ENCODE measurements around the gene TFPI. TPM values are rescaled to one million over a fixed set of nuclear protein-coding genes. Genes with fewer than 3 reads are reported as not detected.

TFPI gene
- total and polyA plus RNA-seq, 10 of the 15 experiments (the other 5 are each of a cell fraction or from before 2014, with no cell fraction given): 0.07 to 0.59 (median 0.34) TPM

DNA sequence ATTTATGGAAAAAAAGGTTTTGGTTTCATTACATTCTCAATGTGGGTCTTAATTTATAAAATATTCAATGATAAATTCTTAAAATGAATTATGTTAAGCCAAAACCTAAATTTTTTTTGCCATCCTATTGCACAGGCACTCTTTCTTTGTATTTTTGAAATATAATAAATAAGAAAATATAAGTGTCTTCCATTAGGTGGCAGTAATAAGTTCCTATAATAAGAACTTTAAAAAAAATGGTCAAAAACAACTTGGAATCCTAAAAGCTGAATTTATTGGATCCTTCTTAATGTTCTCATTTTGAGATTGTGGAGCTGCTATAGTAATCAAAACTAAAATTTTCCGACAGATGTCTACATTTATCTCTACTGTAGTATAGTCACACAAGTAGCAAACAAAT, 111.9 kb downstream of the TFPI start:
- Histone ChIP-seq H2AFZ (ENCODE audit: control insufficient read depth, low read depth, low read length) (no peak overlapping the region), H3K36me3 (ENCODE audit: control insufficient read depth in 2 of 2, insufficient read depth in 2 of 2, low read length in 1 of 2) (no peaks in the 10 kb centered on the region), H3K4me3 (no peak overlapping the region), H3K4me2 (ENCODE audit: control insufficient read depth, insufficient read depth) (no peak overlapping the region), H4K20me1 (ENCODE audit: control insufficient read depth, insufficient read depth) (no peaks in the 10 kb centered on the region), H3K27ac (ENCODE audit: control insufficient read depth, insufficient read depth) (no peak overlapping the region), H3K79me2 (ENCODE audit: control insufficient read depth, insufficient read depth, low read length) (no peaks in the 10 kb centered on the region), H3K9ac (ENCODE audit: control insufficient read depth, insufficient read depth, low read length) (no peak overlapping the region), H3K27me3 (replicated peaks in 1 of 2; ENCODE audit: control insufficient read depth in 2 of 2, insufficient read depth in 2 of 2, low read length in 1 of 2) (no peaks in the 10 kb centered on the region), H3K4me1 (ENCODE audit: control insufficient read depth, insufficient read depth, low read length) (no peaks in the 10 kb centered on the region), H3K9me3 (replicated peaks; ENCODE audit: control insufficient read depth, insufficient read depth, low read length) (no peaks in the 10 kb centered on the region)
- no TSS peak for BruUV-seq (replicated peaks)
- no peak for DNase-seq (ENCODE audit: low read depth, low spot score)
- 45% methylated on average over 1 of the region's 1 CpG for WGBS (ENCODE audit: insufficient coverage, insufficient replicate concordance, low lambda C conversion rate, missing lambda C conversion rate)
- RAD21 ChIA-PET (ENCODE audit: unreplicated experiment): interaction anchor here (0.8 kb wide), 1 partner anchor 580 kb away, joined by 3 read pairs; no protein-coding TSS in a partner anchor
- ATAC-seq: no peak
- intact Hi-C loops (cut with micrococcal nuclease; ENCODE audit: unreplicated experiment): loop anchor here (10.0 kb wide), 1 partner anchor 388 kb away; no protein-coding TSS in a partner anchor
- no peak for FAIRE-seq
- in situ Hi-C loops (cut with MboI): loop anchor here (10.0 kb wide), 1 partner anchor 298 kb away; no protein-coding TSS in a partner anchor
- SMC1A ChIA-PET (ENCODE audit: uncharacterized antibody, unreplicated experiment): interaction anchor here (0.9 to 1.5 kb wide), 2 partner anchors 8 to 9 kb away, joined by 3 read pairs; no protein-coding TSS in a partner anchor
- POLR2A ChIA-PET: no interaction called here
- CTCF ChIA-PET: interaction anchor here (0.6 to 2.4 kb wide), 4 partner anchors 9 to 1705 kb away, joined by 3 to 8 read pairs (median 4); no protein-coding TSS in a partner anchor
- TF ChIP-seq, protein P1, sequence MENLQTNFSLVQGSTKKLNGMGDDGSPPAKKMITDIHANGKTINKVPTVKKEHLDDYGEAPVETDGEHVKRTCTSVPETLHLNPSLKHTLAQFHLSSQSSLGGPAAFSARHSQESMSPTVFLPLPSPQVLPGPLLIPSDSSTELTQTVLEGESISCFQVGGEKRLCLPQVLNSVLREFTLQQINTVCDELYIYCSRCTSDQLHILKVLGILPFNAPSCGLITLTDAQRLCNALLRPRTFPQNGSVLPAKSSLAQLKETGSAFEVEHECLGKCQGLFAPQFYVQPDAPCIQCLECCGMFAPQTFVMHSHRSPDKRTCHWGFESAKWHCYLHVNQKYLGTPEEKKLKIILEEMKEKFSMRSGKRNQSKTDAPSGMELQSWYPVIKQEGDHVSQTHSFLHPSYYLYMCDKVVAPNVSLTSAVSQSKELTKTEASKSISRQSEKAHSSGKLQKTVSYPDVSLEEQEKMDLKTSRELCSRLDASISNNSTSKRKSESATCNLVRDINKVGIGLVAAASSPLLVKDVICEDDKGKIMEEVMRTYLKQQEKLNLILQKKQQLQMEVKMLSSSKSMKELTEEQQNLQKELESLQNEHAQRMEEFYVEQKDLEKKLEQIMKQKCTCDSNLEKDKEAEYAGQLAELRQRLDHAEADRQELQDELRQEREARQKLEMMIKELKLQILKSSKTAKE (IDR thresholded peaks at IDR 0.05; ENCODE audit: low read depth, poor library complexity, severe bottlenecking): no peak
- TF ChIP-seq, protein P2, sequence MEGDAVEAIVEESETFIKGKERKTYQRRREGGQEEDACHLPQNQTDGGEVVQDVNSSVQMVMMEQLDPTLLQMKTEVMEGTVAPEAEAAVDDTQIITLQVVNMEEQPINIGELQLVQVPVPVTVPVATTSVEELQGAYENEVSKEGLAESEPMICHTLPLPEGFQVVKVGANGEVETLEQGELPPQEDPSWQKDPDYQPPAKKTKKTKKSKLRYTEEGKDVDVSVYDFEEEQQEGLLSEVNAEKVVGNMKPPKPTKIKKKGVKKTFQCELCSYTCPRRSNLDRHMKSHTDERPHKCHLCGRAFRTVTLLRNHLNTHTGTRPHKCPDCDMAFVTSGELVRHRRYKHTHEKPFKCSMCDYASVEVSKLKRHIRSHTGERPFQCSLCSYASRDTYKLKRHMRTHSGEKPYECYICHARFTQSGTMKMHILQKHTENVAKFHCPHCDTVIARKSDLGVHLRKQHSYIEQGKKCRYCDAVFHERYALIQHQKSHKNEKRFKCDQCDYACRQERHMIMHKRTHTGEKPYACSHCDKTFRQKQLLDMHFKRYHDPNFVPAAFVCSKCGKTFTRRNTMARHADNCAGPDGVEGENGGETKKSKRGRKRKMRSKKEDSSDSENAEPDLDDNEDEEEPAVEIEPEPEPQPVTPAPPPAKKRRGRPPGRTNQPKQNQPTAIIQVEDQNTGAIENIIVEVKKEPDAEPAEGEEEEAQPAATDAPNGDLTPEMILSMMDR (IDR thresholded peaks at IDR 0.05 in 2 of 3, conservative IDR thresholded peaks at IDR 0.05 in 1 of 3; ENCODE audit: control insufficient read depth in 2 of 3, extremely low read depth in 1 of 3, insufficient read depth in 1 of 3, low read depth in 3 of 3, low read length in 3 of 3): peak in 2 of 3 experiments; percentile 3 to 5; a peak in 1 of 6 replicates

Measured in GM12878 (cell line).